Loucy (cell line): ENCODE data around the gene UNC5A.

Source experiments
- EZH2phosphoT487 ChIP-seq: fragments of 200-600 bp; IDR thresholded peaks from 2 replicates; pipeline ENCODE4 v1.6.1; 2018; ENCODE audit warnings: antibody characterized with exemption, mild to moderate bottlenecking, moderate library complexity, borderline replicate concordance
- TF ChIP-seq, protein P1 (sequence below): fragments of 200-600 bp; sonication (generic); conservative IDR thresholded peaks from 2 replicates; pipeline ENCODE4 v1.5.1; 2014; ENCODE audit warnings: mild to moderate bottlenecking, antibody characterized with exemption, low read length

DNA sequence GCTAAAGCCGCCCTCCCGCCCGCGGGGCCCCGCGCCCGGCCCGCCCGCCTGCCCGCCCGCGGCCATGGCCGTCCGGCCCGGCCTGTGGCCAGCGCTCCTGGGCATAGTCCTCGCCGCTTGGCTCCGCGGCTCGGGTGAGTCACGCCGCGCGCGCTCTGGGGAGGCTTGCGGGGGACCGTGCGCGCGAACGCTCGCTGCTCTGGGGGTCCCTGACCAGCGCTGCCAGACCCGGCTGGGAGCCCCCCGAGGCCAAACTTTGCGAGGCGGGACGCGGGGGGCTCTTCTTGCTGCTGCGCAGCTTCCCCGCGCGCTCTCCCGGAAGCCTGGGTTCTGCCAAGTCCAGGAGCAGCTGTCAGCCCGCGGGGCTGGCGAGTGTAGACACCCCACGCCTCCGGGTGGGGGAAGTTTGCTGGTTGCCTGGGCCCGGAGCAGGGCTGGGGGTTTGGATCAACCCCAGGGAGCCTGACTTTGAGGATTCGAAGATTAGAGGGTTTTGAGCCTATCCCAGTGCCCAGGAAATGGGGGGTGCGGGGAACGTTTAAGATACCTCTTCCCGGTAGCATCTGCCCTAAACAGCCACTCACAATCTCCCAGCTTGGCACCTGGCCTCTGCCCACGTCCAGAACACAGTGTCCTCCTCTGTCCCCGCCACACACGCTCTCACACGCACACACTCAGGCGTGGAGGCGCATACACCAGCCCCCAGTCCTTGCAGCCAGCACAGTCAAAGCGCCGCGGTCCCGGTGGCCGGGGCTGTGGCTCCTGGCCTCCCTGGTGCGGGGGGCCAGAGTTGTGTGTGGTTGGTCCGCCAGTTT, 535 bp downstream of the UNC5A start:
- TF ChIP-seq, protein P1, sequence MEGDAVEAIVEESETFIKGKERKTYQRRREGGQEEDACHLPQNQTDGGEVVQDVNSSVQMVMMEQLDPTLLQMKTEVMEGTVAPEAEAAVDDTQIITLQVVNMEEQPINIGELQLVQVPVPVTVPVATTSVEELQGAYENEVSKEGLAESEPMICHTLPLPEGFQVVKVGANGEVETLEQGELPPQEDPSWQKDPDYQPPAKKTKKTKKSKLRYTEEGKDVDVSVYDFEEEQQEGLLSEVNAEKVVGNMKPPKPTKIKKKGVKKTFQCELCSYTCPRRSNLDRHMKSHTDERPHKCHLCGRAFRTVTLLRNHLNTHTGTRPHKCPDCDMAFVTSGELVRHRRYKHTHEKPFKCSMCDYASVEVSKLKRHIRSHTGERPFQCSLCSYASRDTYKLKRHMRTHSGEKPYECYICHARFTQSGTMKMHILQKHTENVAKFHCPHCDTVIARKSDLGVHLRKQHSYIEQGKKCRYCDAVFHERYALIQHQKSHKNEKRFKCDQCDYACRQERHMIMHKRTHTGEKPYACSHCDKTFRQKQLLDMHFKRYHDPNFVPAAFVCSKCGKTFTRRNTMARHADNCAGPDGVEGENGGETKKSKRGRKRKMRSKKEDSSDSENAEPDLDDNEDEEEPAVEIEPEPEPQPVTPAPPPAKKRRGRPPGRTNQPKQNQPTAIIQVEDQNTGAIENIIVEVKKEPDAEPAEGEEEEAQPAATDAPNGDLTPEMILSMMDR: no peak
- TF ChIP-seq EZH2phosphoT487: no peak
